Chondrocyte (in vitro differentiated cells): ENCODE measurements around the gene MTA1. TPM values are rescaled to one million over a fixed set of nuclear protein-coding genes. Genes with fewer than 3 reads are reported as not detected.

Experiments
- DNase-seq: peaks from one replicate; pipeline ENCODE4 v3.0.0; 2021; ENCODE audit warnings: mixed read lengths, low spot score
- H3K27ac Mint-ChIP-seq: one replicate; pipeline ENCODE4 v1.8.0; 2021; ENCODE audit warnings: mild to moderate bottlenecking, moderate library complexity, mixed read lengths; ENCODE audit not compliant: unreplicated experiment
- H3K27me3 Mint-ChIP-seq: 2 replicates; pipeline ENCODE4 v1.8.0; 2021; ENCODE audit warnings: low read depth, mixed read lengths
- H3K36me3 Mint-ChIP-seq: 2 replicates; pipeline ENCODE4 v1.8.0; 2021; ENCODE audit warnings: low read depth, mixed read lengths
- H3K4me1 Mint-ChIP-seq: 2 replicates; pipeline ENCODE4 v1.8.0; 2021; ENCODE audit warnings: low read depth, mild to moderate bottlenecking, mixed read lengths
- H3K4me3 Mint-ChIP-seq: one replicate; pipeline ENCODE4 v1.8.0; 2021; ENCODE audit warnings: mild to moderate bottlenecking, moderate library complexity, mixed read lengths; ENCODE audit not compliant: unreplicated experiment
- H3K9me3 Mint-ChIP-seq: 2 replicates; pipeline ENCODE4 v1.8.0; 2021; ENCODE audit warnings: low read depth, mixed read lengths
- total RNA-seq: library from RNA; stranded (reverse); gene quantifications from 3 replicates; pipeline ENCODE4 v1.2.1, GENCODE V29; 2021
- TF ChIP-seq, protein P1 (sequence below): fragments of 200-600 bp; sonication (generic); IDR thresholded peaks from 2 replicates; pipeline ENCODE4 v1.5.0; 2021; ENCODE audit warnings: antibody characterized with exemption, mild to moderate bottlenecking, moderate library complexity

MTA1 gene
- total RNA-seq, 1 donor from 2014 or later, result 83.6 TPM

DNA sequence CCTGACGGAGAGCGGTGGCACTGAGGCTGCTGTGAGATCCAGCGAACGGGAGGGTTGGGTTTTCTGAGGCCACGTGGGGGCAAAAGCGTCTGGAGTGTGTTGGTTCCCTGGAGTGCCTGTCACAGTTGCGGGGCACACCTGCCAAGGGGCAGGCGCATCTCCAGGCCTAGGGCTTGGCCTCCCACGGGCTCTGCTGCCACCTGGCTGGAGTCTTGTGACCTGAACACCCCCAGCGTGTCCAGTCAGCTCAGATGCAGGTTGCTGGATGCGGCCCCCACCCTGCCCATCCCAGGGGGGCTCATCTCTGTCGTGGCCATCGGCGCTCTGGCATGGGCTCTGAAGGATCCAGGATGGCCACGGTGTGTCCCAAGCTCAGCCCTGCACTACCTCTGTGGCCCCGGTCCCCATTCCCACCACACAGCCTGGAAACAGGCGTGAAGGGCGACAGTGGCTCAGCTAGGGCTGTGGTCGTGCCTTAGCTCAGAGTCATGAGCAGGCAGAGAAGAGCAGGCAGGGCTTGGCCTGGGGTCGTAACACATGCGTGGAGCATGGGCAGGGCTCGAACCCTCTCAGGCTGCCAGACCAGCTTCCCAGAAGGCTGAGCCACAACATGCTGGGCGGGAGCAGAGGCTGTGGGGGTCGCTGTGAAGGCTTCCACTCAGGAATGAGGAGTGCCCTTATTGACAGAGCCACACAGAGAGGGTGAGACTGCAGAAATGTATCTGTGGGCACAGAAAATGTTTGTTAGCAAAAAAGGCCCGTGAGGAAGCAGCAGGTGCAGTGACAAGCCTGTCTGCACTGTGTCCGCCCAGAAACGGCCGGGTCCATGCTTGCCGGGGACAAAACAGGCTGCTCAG lies 31.5 kb downstream of the MTA1 start:
- TF ChIP-seq, protein P1, sequence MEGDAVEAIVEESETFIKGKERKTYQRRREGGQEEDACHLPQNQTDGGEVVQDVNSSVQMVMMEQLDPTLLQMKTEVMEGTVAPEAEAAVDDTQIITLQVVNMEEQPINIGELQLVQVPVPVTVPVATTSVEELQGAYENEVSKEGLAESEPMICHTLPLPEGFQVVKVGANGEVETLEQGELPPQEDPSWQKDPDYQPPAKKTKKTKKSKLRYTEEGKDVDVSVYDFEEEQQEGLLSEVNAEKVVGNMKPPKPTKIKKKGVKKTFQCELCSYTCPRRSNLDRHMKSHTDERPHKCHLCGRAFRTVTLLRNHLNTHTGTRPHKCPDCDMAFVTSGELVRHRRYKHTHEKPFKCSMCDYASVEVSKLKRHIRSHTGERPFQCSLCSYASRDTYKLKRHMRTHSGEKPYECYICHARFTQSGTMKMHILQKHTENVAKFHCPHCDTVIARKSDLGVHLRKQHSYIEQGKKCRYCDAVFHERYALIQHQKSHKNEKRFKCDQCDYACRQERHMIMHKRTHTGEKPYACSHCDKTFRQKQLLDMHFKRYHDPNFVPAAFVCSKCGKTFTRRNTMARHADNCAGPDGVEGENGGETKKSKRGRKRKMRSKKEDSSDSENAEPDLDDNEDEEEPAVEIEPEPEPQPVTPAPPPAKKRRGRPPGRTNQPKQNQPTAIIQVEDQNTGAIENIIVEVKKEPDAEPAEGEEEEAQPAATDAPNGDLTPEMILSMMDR, result no peak
- Mint-ChIP-seq H3K4me3 (no peak overlapping the region), H3K27me3 (no peaks in the 10 kb centered on the region), H3K4me1 (no peaks in the 10 kb centered on the region), H3K9me3 (no peaks in the 10 kb centered on the region), H3K36me3 (peaks cover 14% of the 10 kb centered on the region), H3K27ac (no peak overlapping the region)
- DNase-seq, result no peak

DNA sequence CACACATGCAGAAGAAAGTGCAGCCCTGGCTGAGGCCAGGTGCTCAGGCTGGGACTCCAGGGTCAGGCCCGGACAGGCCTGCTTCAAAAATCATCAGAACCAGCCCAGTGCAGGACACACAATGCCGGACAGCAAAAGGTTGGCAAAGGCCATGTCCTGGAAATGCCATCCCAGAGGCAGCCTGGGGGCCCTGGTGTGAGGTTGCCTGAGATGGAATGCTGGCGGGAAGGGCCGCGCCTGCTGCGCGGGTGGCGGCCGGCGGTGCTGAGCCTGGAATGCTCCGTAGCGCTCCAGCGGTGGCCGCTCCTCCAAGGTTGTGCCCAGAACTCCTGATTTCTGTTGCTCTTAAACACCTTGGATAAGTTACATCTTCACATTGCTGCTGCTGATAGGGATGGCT lies 33.3 kb downstream of the MTA1 start:
- Mint-ChIP-seq H3K4me1 (no peaks in the 10 kb centered on the region), H3K9me3 (no peaks in the 10 kb centered on the region), H3K36me3 (peaks cover 14% of the 10 kb centered on the region), H3K27ac (no peak overlapping the region), H3K4me3 (no peak overlapping the region), H3K27me3 (no peaks in the 10 kb centered on the region)
- DNase-seq, result no peak
- TF ChIP-seq, protein P1, result no peak

DNA sequence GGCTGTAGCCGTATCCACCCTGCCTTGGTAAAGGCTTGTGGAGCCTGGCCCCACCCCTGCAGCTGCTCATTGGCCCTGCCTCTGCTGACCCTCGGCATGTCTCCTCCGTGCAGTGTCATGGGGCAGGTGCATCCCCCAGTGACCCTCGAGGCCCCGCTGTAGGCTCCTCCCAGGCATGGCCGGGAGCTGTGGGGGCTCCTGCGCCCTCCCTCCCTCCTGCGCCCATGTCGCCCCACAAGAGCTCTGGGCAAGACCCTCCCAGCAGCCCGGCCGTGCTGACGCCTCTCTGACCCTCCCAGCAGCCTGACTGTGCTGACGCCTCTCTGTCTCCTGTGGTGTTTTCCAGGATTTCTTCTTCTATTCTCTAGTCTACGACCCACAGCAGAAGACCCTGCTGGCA lies 34.2 kb downstream of the MTA1 start:
- TF ChIP-seq, protein P1, result no peak
- H3K36me3 Mint-ChIP-seq, result peaks cover 14% of the 10 kb centered on the region
- H3K4me3 Mint-ChIP-seq, result no peak overlapping the region

DNA sequence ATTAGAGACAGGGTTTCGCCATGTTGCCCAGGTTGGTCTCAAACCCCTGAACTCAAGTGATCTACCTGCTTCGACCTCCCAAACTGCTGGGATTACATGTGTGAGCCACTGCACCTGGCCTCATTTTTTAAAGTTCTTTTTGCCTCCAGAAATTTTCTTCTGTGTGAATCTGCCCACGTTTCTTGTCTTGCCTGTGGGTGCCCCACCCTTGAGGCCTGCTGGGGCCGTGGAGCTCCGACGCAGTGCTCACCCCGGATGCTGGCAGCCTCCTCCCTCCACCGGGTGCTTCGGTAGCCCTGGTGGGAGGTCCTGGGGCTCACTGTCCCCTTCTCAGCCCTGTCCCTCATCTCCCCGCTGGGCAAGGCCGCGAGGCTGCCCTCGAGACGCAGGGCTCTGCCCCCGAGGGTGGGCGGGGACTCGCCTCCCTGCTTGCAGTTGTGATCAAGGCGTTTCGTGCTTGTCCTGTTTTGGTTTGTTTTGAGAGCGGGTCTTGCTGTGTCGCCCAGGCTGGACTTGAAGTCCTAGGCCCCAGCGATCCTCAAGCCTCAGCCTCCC lies 35.5 kb downstream of the MTA1 start:
- TF ChIP-seq, protein P1, result no peak
- no peak overlapping the region for H3K4me3 Mint-ChIP-seq
- no peaks in the 10 kb centered on the region for H3K27me3 Mint-ChIP-seq
- no peak for DNase-seq
- no peaks in the 10 kb centered on the region for H3K9me3 Mint-ChIP-seq
- no peaks in the 10 kb centered on the region for H3K4me1 Mint-ChIP-seq
- H3K36me3 Mint-ChIP-seq, result peaks cover 14% of the 10 kb centered on the region
- H3K27ac Mint-ChIP-seq, result no peak overlapping the region

More for the DNA sequence above, 34.2 kb downstream of the MTA1 start:
- DNase-seq, result no peak
- H3K4me1 Mint-ChIP-seq, result no peaks in the 10 kb centered on the region
- H3K27me3 Mint-ChIP-seq, result no peaks in the 10 kb centered on the region
- H3K27ac Mint-ChIP-seq, result no peak overlapping the region
- H3K9me3 Mint-ChIP-seq, result no peaks in the 10 kb centered on the region

DNA sequence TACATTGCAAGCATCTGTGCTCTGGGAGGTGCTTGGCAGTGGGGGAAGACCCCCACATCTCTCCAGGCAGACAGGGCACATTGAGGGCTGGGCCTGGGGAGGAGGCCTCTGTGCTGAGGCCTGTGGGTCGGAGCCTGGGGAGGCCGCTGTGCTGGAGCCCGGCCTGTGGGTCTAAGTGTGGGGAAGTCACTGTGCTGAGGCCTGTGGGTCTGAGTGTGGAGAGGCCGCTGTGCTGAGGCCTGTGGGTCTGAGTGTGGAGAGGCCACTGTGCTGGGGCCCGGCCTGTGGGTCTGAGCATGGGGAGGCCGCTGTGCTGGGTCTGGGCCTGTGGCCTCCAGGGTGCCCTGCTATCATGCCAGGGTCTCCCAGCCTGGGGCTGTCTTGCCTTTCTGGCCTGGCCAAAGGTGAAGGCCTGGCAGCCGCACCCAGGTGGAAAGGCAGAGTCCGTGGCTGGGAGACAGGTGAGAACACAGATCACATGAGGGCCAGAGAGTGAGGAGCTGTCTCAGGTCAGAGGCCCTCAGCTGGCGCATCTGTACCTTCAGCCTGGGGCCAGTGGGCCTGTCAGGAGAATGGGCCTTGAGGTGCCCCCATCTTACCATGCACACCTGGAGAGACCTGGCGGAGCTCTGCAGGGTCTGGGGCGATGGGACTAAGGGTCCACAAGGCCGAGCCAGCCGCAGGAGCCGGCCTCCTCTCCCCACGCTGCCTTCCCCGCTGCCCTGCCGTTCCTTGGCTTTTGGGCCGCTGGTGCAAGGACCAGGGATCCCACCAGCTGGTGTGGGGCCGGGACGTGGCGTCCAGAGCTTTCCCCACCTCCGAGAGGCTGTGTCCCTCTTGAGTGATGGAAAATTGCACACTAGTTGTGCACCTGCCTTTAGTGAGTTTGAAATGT lies 36.4 kb downstream of the MTA1 start:
- peaks cover 15% of the 10 kb centered on the region for H3K36me3 Mint-ChIP-seq
- no peak overlapping the region for H3K4me3 Mint-ChIP-seq
- no peaks in the 10 kb centered on the region for H3K4me1 Mint-ChIP-seq
- H3K27me3 Mint-ChIP-seq, result no peaks in the 10 kb centered on the region
- no peak overlapping the region for H3K27ac Mint-ChIP-seq
- TF ChIP-seq, protein P1, result no peak
- H3K9me3 Mint-ChIP-seq, result no peaks in the 10 kb centered on the region
- DNase-seq, result no peak
